IPS-18a (cell line): ENCODE results near the gene CASK.
"Not testable (repeated sequence)": the region's sequence is repeated elsewhere in the genome, so short reads cannot be mapped to it uniquely, and the experiment has no call there.

Source experiments
- H3K27ac ChIP-seq: one replicate; pipeline ENCODE4 v1.5.1; 2013; ENCODE audit warnings: low read length
- H3K27me3 ChIP-seq: one replicate; pipeline ENCODE4 v1.6.1; 2013; ENCODE audit warnings: mild to moderate bottlenecking, low read length; ENCODE audit not compliant: control insufficient read depth, insufficient read depth
- H3K36me3 ChIP-seq: one replicate; pipeline ENCODE4 v1.6.1; 2013; ENCODE audit warnings: low read depth, low read length; ENCODE audit not compliant: control insufficient read depth
- H3K4me1 ChIP-seq: one replicate; pipeline ENCODE4 v1.6.1; 2013; ENCODE audit warnings: low read depth, low read length; ENCODE audit not compliant: control insufficient read depth
- H3K4me3 ChIP-seq: one replicate; pipeline ENCODE4 v1.5.1; 2013; ENCODE audit warnings: low read length
- H3K9ac ChIP-seq: one replicate; pipeline ENCODE4 v1.6.1; 2013; ENCODE audit warnings: mild to moderate bottlenecking, low read length, moderate library complexity
- H3K9me3 ChIP-seq: one replicate; pipeline ENCODE4 v1.6.1; 2013; ENCODE audit warnings: low read depth, low read length; ENCODE audit not compliant: control insufficient read depth

Gene CASK

DNA sequence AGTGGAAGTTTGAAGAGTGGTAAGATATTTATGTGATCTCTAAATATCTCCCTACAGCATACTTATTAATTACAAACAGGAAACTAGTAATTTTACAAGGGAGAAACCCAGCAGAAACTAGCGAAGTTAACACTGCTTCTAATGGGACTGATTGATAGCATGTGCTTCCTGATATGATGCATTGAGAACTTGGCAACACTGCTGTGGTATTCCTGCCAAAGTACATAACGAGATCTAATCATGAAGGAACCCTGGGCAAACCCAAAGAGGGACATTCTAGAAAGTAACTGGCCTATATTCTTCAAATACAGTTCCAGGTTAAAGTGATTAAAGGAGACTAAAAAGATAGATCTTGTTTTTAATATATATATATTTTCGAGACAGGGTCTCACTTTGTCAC, 239.2 kb downstream of the CASK start:
- no peaks in the 10 kb centered on the region for H3K4me1 ChIP-seq
- no peak overlapping the region for H3K4me3 ChIP-seq
- H3K27ac ChIP-seq: no peak overlapping the region
- H3K36me3 ChIP-seq: no peaks in the 10 kb centered on the region
- no peak overlapping the region for H3K9ac ChIP-seq
- no peaks in the 10 kb centered on the region for H3K27me3 ChIP-seq
- peaks cover 11% of the 10 kb centered on the region for H3K9me3 ChIP-seq

DNA sequence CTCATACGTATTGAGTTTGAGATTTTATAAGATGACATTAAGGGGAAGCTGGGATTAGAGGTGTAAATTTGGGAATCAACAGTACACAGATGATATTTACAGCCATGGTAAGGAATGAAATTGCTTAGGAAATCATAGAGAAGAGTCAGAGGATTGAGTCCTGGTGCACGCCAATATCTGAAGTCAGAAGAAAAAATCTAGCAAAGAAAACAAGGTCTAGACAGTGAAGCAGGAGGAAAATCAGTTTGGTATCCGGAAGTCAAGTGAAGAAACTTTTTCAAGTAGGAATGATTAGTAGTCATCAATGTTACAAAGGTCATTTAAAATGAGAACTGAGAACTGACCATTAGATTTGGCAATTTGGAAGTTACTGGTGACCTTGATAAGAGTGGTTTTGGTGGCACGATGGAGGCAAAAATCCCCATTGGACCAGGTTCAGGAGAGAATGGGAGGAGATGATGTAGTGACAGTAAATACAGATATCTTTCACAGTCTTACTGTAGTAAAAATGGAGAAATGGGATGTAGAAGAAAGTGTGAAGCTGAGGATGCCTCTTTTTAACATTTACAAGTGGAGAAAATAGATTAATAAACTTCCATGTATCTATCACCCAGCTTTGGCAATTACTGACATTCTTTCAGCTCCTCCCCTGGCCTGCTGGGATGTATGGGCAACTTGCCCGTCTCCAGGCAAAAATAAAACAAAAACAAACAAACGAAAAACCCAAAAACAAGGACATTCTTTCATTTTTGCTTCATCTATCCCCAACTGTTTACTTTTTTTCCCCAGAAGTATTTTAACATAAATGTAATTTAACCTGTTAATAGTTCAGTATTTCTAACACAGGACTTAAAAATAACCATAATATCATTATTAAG, 245.9 kb downstream of the CASK start:
- Histone ChIP-seq H3K9ac (no peak overlapping the region), H3K4me1 (no peaks in the 10 kb centered on the region), H3K27me3 (no peaks in the 10 kb centered on the region), H3K9me3 (no peaks in the 10 kb centered on the region), H3K27ac (no peak overlapping the region), H3K36me3 (no peaks in the 10 kb centered on the region), H3K4me3 (no peak overlapping the region)

DNA sequence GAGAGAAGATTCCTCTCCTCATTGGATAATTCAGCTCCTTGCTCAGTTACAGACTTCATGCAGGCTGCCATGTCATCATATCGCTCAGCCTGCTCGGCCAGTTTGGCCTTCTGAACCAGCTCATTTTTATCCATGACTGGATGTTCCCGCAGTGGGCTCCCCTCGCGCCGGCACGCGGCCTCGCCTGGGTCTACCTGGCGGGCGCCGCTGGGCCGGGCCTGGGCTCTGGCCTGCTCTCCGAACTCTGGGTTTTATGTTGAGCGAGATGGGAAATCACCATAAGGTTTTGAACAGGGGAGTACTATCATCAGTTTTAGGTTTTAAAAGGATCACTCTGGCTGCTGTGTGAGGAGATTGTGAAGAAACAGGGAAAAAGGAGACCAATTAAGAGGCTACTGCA, 247.0 kb downstream of the CASK start:
- H3K9ac ChIP-seq, H3K36me3 ChIP-seq, H3K4me1 ChIP-seq, H3K9me3 ChIP-seq, H3K4me3 ChIP-seq, H3K27ac ChIP-seq, H3K27me3 ChIP-seq: not testable (repeated sequence)

- Histone ChIP-seq H3K4me3 (no peak overlapping the region), H3K9ac (no peak overlapping the region), H3K36me3 (no peaks in the 10 kb centered on the region), H3K27me3 (no peaks in the 10 kb centered on the region), H3K4me1 (peaks cover 3% of the 10 kb centered on the region), H3K9me3 (peaks cover 2% of the 10 kb centered on the region), H3K27ac (no peak overlapping the region)
Measured at GRCh38 chrX:41672643-41673042, 250.7 kb downstream of the CASK start.

- Histone ChIP-seq H3K36me3 (no peaks in the 10 kb centered on the region), H3K4me3 (no peak overlapping the region)
Measured at GRCh38 chrX:41671082-41671481, 252.3 kb downstream of the CASK start.

GRCh38 chrX:41670112-41670511, 253.2 kb downstream of the CASK start:
- no peak overlapping the region for H3K9ac ChIP-seq
- H3K4me1 ChIP-seq: peaks cover 3% of the 10 kb centered on the region
- H3K36me3 ChIP-seq: peaks cover 1% of the 10 kb centered on the region
- H3K9me3 ChIP-seq: peaks cover 2% of the 10 kb centered on the region
- H3K27ac ChIP-seq: no peak overlapping the region
- no peak overlapping the region for H3K4me3 ChIP-seq
- H3K27me3 ChIP-seq: no peaks in the 10 kb centered on the region

More at GRCh38 chrX:41671082-41671481, 252.3 kb downstream of the CASK start:
- no peak overlapping the region for H3K27ac ChIP-seq
- H3K27me3 ChIP-seq: no peaks in the 10 kb centered on the region
- peaks cover 2% of the 10 kb centered on the region for H3K9me3 ChIP-seq
- peaks cover 3% of the 10 kb centered on the region for H3K4me1 ChIP-seq
- H3K9ac ChIP-seq: no peak overlapping the region

DNA sequence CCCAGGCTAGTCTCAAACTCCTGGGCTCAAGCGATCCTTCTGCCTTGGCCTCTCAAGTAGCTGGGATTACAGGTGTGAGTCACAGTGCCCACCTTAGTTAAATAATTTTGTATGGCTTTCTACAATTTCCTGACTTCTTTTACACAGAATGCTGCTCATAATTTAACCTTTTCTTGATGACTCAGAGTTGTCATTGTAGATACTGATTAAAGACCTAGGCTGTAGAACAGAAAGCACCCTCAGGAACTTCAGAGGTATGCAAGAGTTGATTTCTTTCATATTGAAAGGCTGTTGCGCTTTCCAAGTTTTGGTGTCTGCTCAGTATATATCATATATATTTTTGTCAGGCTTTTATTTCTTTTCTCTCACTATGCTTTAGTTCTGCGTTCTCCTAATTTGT, 255.7 kb downstream of the CASK start:
- Histone ChIP-seq H3K27ac (no peak overlapping the region), H3K4me1 (peaks cover 3% of the 10 kb centered on the region), H3K9me3 (peaks cover 10% of the 10 kb centered on the region), H3K9ac (no peak overlapping the region), H3K27me3 (no peaks in the 10 kb centered on the region), H3K36me3 (peaks cover 11% of the 10 kb centered on the region), H3K4me3 (no peak overlapping the region)

- no peak overlapping the region for H3K9ac ChIP-seq
- no peak overlapping the region for H3K4me3 ChIP-seq
- H3K36me3 ChIP-seq: peaks cover 11% of the 10 kb centered on the region
- no peaks in the 10 kb centered on the region for H3K27me3 ChIP-seq
- H3K4me1 ChIP-seq: no peaks in the 10 kb centered on the region
- H3K27ac ChIP-seq: no peak overlapping the region
- peaks cover 14% of the 10 kb centered on the region for H3K9me3 ChIP-seq
Measured at GRCh38 chrX:41666251-41666650, 257.1 kb downstream of the CASK start.

DNA sequence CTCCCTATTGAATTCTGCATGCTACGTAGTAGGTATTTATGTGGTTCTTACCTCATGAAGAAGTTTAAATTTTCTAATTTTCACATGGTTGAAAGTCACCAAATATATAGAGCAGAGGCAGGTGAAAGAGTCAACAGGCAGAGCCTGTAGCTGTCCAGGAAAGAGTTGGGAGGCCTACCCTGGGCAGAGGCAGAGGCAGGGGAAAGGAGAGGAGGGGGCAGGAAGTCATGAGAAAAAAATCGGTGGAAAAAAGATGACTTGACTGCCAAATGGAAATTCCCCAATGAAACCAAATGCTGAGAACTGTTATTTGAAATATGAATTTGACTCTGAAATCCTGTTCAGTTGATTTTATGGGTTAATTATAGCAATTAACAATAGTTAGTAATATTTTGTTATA, 257.7 kb downstream of the CASK start:
- Histone ChIP-seq H3K36me3 (peaks cover 11% of the 10 kb centered on the region), H3K9ac (no peak overlapping the region)

GRCh38 chrX:41664908-41665307, 258.4 kb downstream of the CASK start:
- H3K4me3 ChIP-seq: no peak overlapping the region
- no peak overlapping the region for H3K9ac ChIP-seq

More for the DNA sequence above, 257.7 kb downstream of the CASK start:
- Histone ChIP-seq H3K4me1 (no peaks in the 10 kb centered on the region), H3K4me3 (no peak overlapping the region), H3K27ac (no peak overlapping the region), H3K9me3 (peaks cover 15% of the 10 kb centered on the region), H3K27me3 (no peaks in the 10 kb centered on the region)

GRCh38 chrX:41664375-41664901, 258.9 kb downstream of the CASK start:
- H3K36me3 ChIP-seq: peaks cover 20% of the 10 kb centered on the region
- peaks cover 15% of the 10 kb centered on the region for H3K9me3 ChIP-seq
- no peak overlapping the region for H3K4me3 ChIP-seq
- H3K27me3 ChIP-seq: no peaks in the 10 kb centered on the region
- H3K4me1 ChIP-seq: no peaks in the 10 kb centered on the region
- H3K9ac ChIP-seq: no peak overlapping the region
- no peak overlapping the region for H3K27ac ChIP-seq

More at GRCh38 chrX:41664908-41665307, 258.4 kb downstream of the CASK start:
- Histone ChIP-seq H3K36me3 (peaks cover 17% of the 10 kb centered on the region), H3K27ac (no peak overlapping the region), H3K4me1 (no peaks in the 10 kb centered on the region), H3K27me3 (no peaks in the 10 kb centered on the region), H3K9me3 (peaks cover 15% of the 10 kb centered on the region)
